GM12878 (cell line): Measurements from ENCODE around the gene GJD3.
"Not testable (repeated sequence)": the region's sequence is repeated elsewhere in the genome, so short reads cannot be mapped to it uniquely, and the experiment has no call there.

ENCODE experiments used
- CHD1 ChIP-seq: IDR thresholded peaks from 2 replicates; pipeline ENCODE4 v1.6.1; 2012; ENCODE audit warnings: low read depth, low read length, improper control_type of control experiment
- CREB1 ChIP-seq: IDR thresholded peaks from 2 replicates; pipeline ENCODE4 v1.6.1; 2012; ENCODE audit warnings: low read depth, mild to moderate bottlenecking, inconsistent platforms
- FOXM1 ChIP-seq: IDR thresholded peaks from 2 replicates; pipeline ENCODE4 v1.6.1; 2012; ENCODE audit warnings: low read depth, mild to moderate bottlenecking, inconsistent platforms, low read length, moderate library complexity
- SIN3A ChIP-seq: IDR thresholded peaks from 2 replicates; pipeline ENCODE4 v1.6.1; 2012; ENCODE audit warnings: low read depth, low read length, improper control_type of control experiment
- SMAD1 ChIP-seq: fragments of 450-650 bp; IDR thresholded peaks from 2 replicates; pipeline ENCODE4 v1.6.1; 2018; ENCODE audit warnings: mild to moderate bottlenecking, low read depth; ENCODE audit not compliant: partially characterized antibody
- YY1 ChIP-seq: IDR thresholded peaks from 2 replicates; pipeline ENCODE4 v1.6.1; 2011; ENCODE audit warnings: low read depth, mild to moderate bottlenecking, low read length
- TF ChIP-seq, protein P1 (sequence below), 3 experiments: IDR thresholded peaks in 2 of 3; conservative IDR thresholded peaks in 1 of 3; 2 replicates each; pipeline ENCODE4 v1.5.1; 2011; ENCODE audit warnings: low read depth in 3 of 3, low read length in 3 of 3, mild to moderate bottlenecking in 3 of 3, control low read depth in 2 of 3, moderate library complexity in 2 of 3, inconsistent platforms in 1 of 3, mixed read lengths in 1 of 3; ENCODE audit not compliant: control insufficient read depth in 2 of 3, insufficient read depth in 1 of 3; ENCODE audit errors: extremely low read depth in 1 of 3
- TF ChIP-seq, protein P2 (sequence below): IDR thresholded peaks from 2 replicates; pipeline ENCODE4 v1.6.1; 2012; ENCODE audit warnings: low read depth, low read length, improper control_type of control experiment

DNA sequence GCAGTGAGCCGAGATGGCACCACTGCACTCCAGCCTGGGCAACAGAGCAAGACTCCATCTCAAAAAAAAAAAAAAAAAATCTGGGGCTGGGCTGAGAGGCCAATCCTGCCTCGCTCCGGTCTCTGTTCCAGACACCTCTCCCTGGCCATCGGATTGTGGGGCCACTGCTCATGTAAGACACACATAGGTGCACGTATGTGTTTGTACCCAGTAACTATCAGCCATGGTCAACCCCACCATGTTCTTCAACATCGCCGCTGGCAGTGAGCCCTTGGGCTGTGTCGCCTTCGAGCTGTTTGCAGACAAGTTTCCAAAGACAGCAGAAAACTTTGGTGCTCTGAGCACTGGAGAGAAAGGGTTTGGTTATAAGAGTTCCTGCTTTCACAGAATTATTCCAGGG lies 3.2 kb upstream of the GJD3 start:
- TF ChIP-seq, protein P1, sequence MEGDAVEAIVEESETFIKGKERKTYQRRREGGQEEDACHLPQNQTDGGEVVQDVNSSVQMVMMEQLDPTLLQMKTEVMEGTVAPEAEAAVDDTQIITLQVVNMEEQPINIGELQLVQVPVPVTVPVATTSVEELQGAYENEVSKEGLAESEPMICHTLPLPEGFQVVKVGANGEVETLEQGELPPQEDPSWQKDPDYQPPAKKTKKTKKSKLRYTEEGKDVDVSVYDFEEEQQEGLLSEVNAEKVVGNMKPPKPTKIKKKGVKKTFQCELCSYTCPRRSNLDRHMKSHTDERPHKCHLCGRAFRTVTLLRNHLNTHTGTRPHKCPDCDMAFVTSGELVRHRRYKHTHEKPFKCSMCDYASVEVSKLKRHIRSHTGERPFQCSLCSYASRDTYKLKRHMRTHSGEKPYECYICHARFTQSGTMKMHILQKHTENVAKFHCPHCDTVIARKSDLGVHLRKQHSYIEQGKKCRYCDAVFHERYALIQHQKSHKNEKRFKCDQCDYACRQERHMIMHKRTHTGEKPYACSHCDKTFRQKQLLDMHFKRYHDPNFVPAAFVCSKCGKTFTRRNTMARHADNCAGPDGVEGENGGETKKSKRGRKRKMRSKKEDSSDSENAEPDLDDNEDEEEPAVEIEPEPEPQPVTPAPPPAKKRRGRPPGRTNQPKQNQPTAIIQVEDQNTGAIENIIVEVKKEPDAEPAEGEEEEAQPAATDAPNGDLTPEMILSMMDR (IDR thresholded peaks at IDR 0.05 in 2 of 3, conservative IDR thresholded peaks at IDR 0.05 in 1 of 3; ENCODE audit: control insufficient read depth in 2 of 3, extremely low read depth in 1 of 3, insufficient read depth in 1 of 3, low read depth in 3 of 3, low read length in 3 of 3) = not testable (repeated sequence)
- TF ChIP-seq, protein P2, sequence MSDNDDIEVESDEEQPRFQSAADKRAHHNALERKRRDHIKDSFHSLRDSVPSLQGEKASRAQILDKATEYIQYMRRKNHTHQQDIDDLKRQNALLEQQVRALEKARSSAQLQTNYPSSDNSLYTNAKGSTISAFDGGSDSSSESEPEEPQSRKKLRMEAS = not testable (repeated sequence)
- TF ChIP-seq SMAD1, CHD1, CREB1, YY1, FOXM1, SIN3A: not testable (repeated sequence)
